Activated naive CD8-positive, alpha-beta T cell (primary cell): ENCODE measurements around the gene PRORP.
"Not testable (repeated sequence)": the region's sequence is repeated elsewhere in the genome, so short reads cannot be mapped to it uniquely, and the experiment has no call there.

Source experiments
- H3K27ac Mint-ChIP-seq: one replicate; pipeline ENCODE4 v1.8.0; 2021; ENCODE audit warnings: mixed read lengths
- H3K27me3 Mint-ChIP-seq: one replicate; pipeline ENCODE4 v1.8.0; 2021; ENCODE audit warnings: mixed read lengths
- H3K36me3 Mint-ChIP-seq: one replicate; pipeline ENCODE4 v1.8.0; 2021; ENCODE audit warnings: mixed read lengths
- H3K4me1 Mint-ChIP-seq: one replicate; pipeline ENCODE4 v1.8.0; 2021; ENCODE audit warnings: low read depth, mixed read lengths
- H3K4me3 Mint-ChIP-seq: one replicate; pipeline ENCODE4 v1.8.0; 2021; ENCODE audit warnings: mild to moderate bottlenecking, mixed read lengths
- H3K9me3 Mint-ChIP-seq: one replicate; pipeline ENCODE4 v1.8.0; 2021; ENCODE audit warnings: low read depth, mixed read lengths

PRORP gene

GRCh38 chr14:35121026-35121886 is 1.1 kb upstream of the PRORP start:
- no peaks in the 10 kb centered on the region for H3K9me3 Mint-ChIP-seq
- H3K4me1 Mint-ChIP-seq, result peaks cover 64% of the 10 kb centered on the region
- peak overlapping the region; percentile 100 for H3K27ac Mint-ChIP-seq
- H3K36me3 Mint-ChIP-seq, result peaks cover 15% of the 10 kb centered on the region
- H3K27me3 Mint-ChIP-seq, result no peaks in the 10 kb centered on the region
- peak overlapping the region; percentile 97 for H3K4me3 Mint-ChIP-seq

GRCh38 chr14:35122696-35123387 is 490 bp downstream of the PRORP start:
- H3K4me3 Mint-ChIP-seq, result peak overlapping the region; percentile 97
- no peaks in the 10 kb centered on the region for H3K27me3 Mint-ChIP-seq
- H3K27ac Mint-ChIP-seq, result peak overlapping the region; percentile 100
- peaks cover 70% of the 10 kb centered on the region for H3K4me1 Mint-ChIP-seq
- peaks cover 16% of the 10 kb centered on the region for H3K36me3 Mint-ChIP-seq
- H3K9me3 Mint-ChIP-seq, result no peaks in the 10 kb centered on the region

GRCh38 chr14:35123388-35123703 is 994 bp downstream of the PRORP start:
- Mint-ChIP-seq H3K9me3 (no peaks in the 10 kb centered on the region), H3K4me1 (peaks cover 71% of the 10 kb centered on the region), H3K27me3 (no peaks in the 10 kb centered on the region), H3K4me3 (peak overlapping the region; percentile 97), H3K36me3 (peaks cover 21% of the 10 kb centered on the region), H3K27ac (peak overlapping the region; percentile 100)

- peaks cover 25% of the 10 kb centered on the region for H3K36me3 Mint-ChIP-seq
- H3K9me3 Mint-ChIP-seq, result no peaks in the 10 kb centered on the region
- no peaks in the 10 kb centered on the region for H3K27me3 Mint-ChIP-seq
- H3K4me3 Mint-ChIP-seq, result peak overlapping the region; percentile 97
- peaks cover 72% of the 10 kb centered on the region for H3K4me1 Mint-ChIP-seq
- peak overlapping the region; percentile 100 for H3K27ac Mint-ChIP-seq
Observed at GRCh38 chr14:35124127-35124526, 1.8 kb downstream of the PRORP start.

- Mint-ChIP-seq H3K4me3 (no peak overlapping the region), H3K27me3 (no peaks in the 10 kb centered on the region), H3K27ac (peak overlapping the region; percentile 10), H3K36me3 (peaks cover 13% of the 10 kb centered on the region), H3K9me3 (peaks cover 3% of the 10 kb centered on the region), H3K4me1 (peaks cover 18% of the 10 kb centered on the region)
Observed at GRCh38 chr14:35133542-35134328, 11.4 kb downstream of the PRORP start.

GRCh38 chr14:35134329-35135123 is 12.2 kb downstream of the PRORP start:
- Mint-ChIP-seq H3K4me3 (no peak overlapping the region), H3K4me1 (peaks cover 14% of the 10 kb centered on the region), H3K27me3 (no peaks in the 10 kb centered on the region), H3K27ac (no peak overlapping the region), H3K9me3 (peaks cover 3% of the 10 kb centered on the region), H3K36me3 (peaks cover 13% of the 10 kb centered on the region)

GRCh38 chr14:35138585-35138984 is 16.2 kb downstream of the PRORP start:
- H3K9me3 Mint-ChIP-seq, result no peaks in the 10 kb centered on the region
- H3K27me3 Mint-ChIP-seq, result no peaks in the 10 kb centered on the region
- H3K36me3 Mint-ChIP-seq, result peaks cover 7% of the 10 kb centered on the region
- H3K27ac Mint-ChIP-seq, result no peak overlapping the region
- peaks cover 7% of the 10 kb centered on the region for H3K4me1 Mint-ChIP-seq
- no peak overlapping the region for H3K4me3 Mint-ChIP-seq

- H3K4me1 Mint-ChIP-seq, result peaks cover 1% of the 10 kb centered on the region
- no peak overlapping the region for H3K27ac Mint-ChIP-seq
- H3K27me3 Mint-ChIP-seq, result no peaks in the 10 kb centered on the region
- peaks cover under 1% of the 10 kb centered on the region for H3K36me3 Mint-ChIP-seq
- H3K4me3 Mint-ChIP-seq, result no peak overlapping the region
- H3K9me3 Mint-ChIP-seq, result no peaks in the 10 kb centered on the region
Observed at GRCh38 chr14:35140718-35141581, 18.6 kb downstream of the PRORP start.

GRCh38 chr14:35144029-35144428 is 21.7 kb downstream of the PRORP start:
- no peaks in the 10 kb centered on the region for H3K9me3 Mint-ChIP-seq
- H3K27ac Mint-ChIP-seq, result no peak overlapping the region
- no peaks in the 10 kb centered on the region for H3K27me3 Mint-ChIP-seq
- peaks cover 8% of the 10 kb centered on the region for H3K36me3 Mint-ChIP-seq
- no peak overlapping the region for H3K4me3 Mint-ChIP-seq
- H3K4me1 Mint-ChIP-seq, result peaks cover 6% of the 10 kb centered on the region

GRCh38 chr14:35146711-35147149 is 24.4 kb downstream of the PRORP start:
- Mint-ChIP-seq H3K4me3 (no peak overlapping the region), H3K9me3 (no peaks in the 10 kb centered on the region), H3K36me3 (peaks cover 11% of the 10 kb centered on the region), H3K27ac (no peak overlapping the region), H3K27me3 (no peaks in the 10 kb centered on the region), H3K4me1 (peaks cover 15% of the 10 kb centered on the region)

- Mint-ChIP-seq H3K9me3 (no peaks in the 10 kb centered on the region), H3K27ac (no peak overlapping the region), H3K36me3 (peaks cover 11% of the 10 kb centered on the region), H3K4me1 (peaks cover 15% of the 10 kb centered on the region), H3K4me3 (no peak overlapping the region), H3K27me3 (no peaks in the 10 kb centered on the region)
Observed at GRCh38 chr14:35147186-35147585, 24.8 kb downstream of the PRORP start.

- peaks cover 11% of the 10 kb centered on the region for H3K36me3 Mint-ChIP-seq
- H3K4me3 Mint-ChIP-seq, result no peak overlapping the region
- H3K4me1 Mint-ChIP-seq, result peaks cover 15% of the 10 kb centered on the region
- no peaks in the 10 kb centered on the region for H3K27me3 Mint-ChIP-seq
- H3K27ac Mint-ChIP-seq, result no peak overlapping the region
- no peaks in the 10 kb centered on the region for H3K9me3 Mint-ChIP-seq
Observed at GRCh38 chr14:35147711-35148110, 25.4 kb downstream of the PRORP start.

- no peaks in the 10 kb centered on the region for H3K27me3 Mint-ChIP-seq
- no peaks in the 10 kb centered on the region for H3K9me3 Mint-ChIP-seq
- H3K27ac Mint-ChIP-seq, result no peak overlapping the region
- H3K36me3 Mint-ChIP-seq, result peaks cover 14% of the 10 kb centered on the region
- no peak overlapping the region for H3K4me3 Mint-ChIP-seq
- peaks cover 21% of the 10 kb centered on the region for H3K4me1 Mint-ChIP-seq
Observed at GRCh38 chr14:35149239-35149638, 26.9 kb downstream of the PRORP start.

- H3K9me3 Mint-ChIP-seq, H3K27me3 Mint-ChIP-seq, H3K4me3 Mint-ChIP-seq, H3K27ac Mint-ChIP-seq, H3K36me3 Mint-ChIP-seq: not testable (repeated sequence)
- H3K4me1 Mint-ChIP-seq, result peaks cover 35% of the 10 kb centered on the region
Observed at GRCh38 chr14:35152531-35152930, 30.2 kb downstream of the PRORP start.
